Heart left ventricle (tissue), 16 donors: ENCODE measurements around the gene DNTT. TPM values are rescaled to one million over a fixed set of nuclear protein-coding genes. Genes with fewer than 3 reads are reported as not detected.

Experiments
- ATAC-seq, 4 donors: fragments of 200-7000 bp; cut with Tn5 transposase; one replicate each; pipeline ENCODE4 v1.9.1; 2020 to 2022; ENCODE audit warnings: moderate library complexity in 4 of 4, mild to moderate bottlenecking in 3 of 4, moderate number of reproducible peaks in 1 of 4
- DNase-seq, 5 donors: peaks; one replicate each; pipeline ENCODE4 v3.0.0-alpha.2; 2020
- H3K27ac ChIP-seq, 12 donors: fragments of 200-600 bp; sonication (generic) in 4 of 12; one replicate each; pipeline versions ENCODE4 v1.5.0 to v1.8.0; 2016 to 2022; ENCODE audit warnings: mild to moderate bottlenecking in 2 of 12
- H3K27me3 ChIP-seq, 9 donors: fragments of 200-600 bp; sonication (generic) in 2 of 9; one replicate each; pipeline versions ENCODE4 v1.5.1 to v1.8.0; 2016 to 2022; ENCODE audit warnings: mild to moderate bottlenecking in 3 of 9
- H3K36me3 ChIP-seq, 9 donors: fragments of 200-600 bp; sonication (generic) in 2 of 9; one replicate each; pipeline versions ENCODE4 v1.5.0 to v1.8.0; 2018 to 2022; ENCODE audit warnings: mild to moderate bottlenecking in 2 of 9
- H3K4me1 ChIP-seq, 12 donors: fragments of 200-600 bp; sonication (generic) in 4 of 12; one replicate each; pipeline versions ENCODE4 v1.5.0 to v1.8.0; 2016 to 2022; ENCODE audit warnings: mild to moderate bottlenecking in 3 of 12
- H3K4me3 ChIP-seq, 12 donors: fragments of 200-600 bp; sonication (generic) in 4 of 12; one replicate each; pipeline versions ENCODE4 v1.5.0 to v1.8.0; 2017 to 2022; ENCODE audit warnings: mild to moderate bottlenecking in 9 of 12, moderate library complexity in 4 of 12
- H3K9me3 ChIP-seq, 12 donors: fragments of 200-600 bp; sonication (generic) in 4 of 12; one replicate each; pipeline versions ENCODE4 v1.5.0 to v1.8.0; 2016 to 2022; ENCODE audit warnings: mild to moderate bottlenecking in 1 of 12
- CTCF ChIP-seq, 12 donors: fragments of 200-600 bp; sonication (generic) in 4 of 12; IDR thresholded peaks; one replicate each; pipeline versions ENCODE4 v1.5.0 to v1.8.0; 2018 to 2022; ENCODE audit warnings: antibody characterized with exemption in 12 of 12, mild to moderate bottlenecking in 5 of 12
- POLR2A ChIP-seq, 2 donors: fragments of 450-650 bp; IDR thresholded peaks; one replicate each; pipeline ENCODE4 v1.6.1; 2017; ENCODE audit warnings: antibody characterized with exemption in 2 of 2, mild to moderate bottlenecking in 2 of 2, moderate library complexity in 2 of 2
- WGBS, 4 donors: extraction: QIAGEN DNeasy Blood & Tissue Kit in 2 of 4; methylation state at CpG; one replicate each; pipeline versions ENCODE4 v1.1.5 to v1.1.7; 2013 to 2018; 5-methylcytosine and 5-hydroxymethylcytosine counted together
- intact Hi-C, 10 donors: fragments of 100-400 bp; cut with DNase I; formaldehyde crosslinking; loops; one replicate each; pipeline versions ENCODE4 v1.11.1 to v1.14.2; 2022
- polyA plus RNA-seq, 2 donors: library from polyadenylated mRNA; stranded (reverse); fragments of 200-250 nt; gene quantifications; one replicate each; pipeline ENCODE4 v1.2.3, GENCODE V29; 2013
- total RNA-seq, 9 donors: library from RNA; depleted of rRNA in 2 of 9; stranded (reverse); fragments of >200 nt in 2 of 9; fragmentation: NEBNext Ultra II Directional in 3 of 9; extraction: Animal tissue kit (Norgen Biotek cat#: 25700) in 3 of 9; gene quantifications; one replicate each; pipeline versions ENCODE4 v1.1.0 to v1.2.4, GENCODE V29; 2016 to 2023
- donor health status: ischemic (EF 13 %, LVEDD 7.1; RV severe dilation, severe dysfunction).
- donor health status: healthy with polysubstance abuse.
- donor health status: DM: no; HTN: yes; CAD: no.
- donor health status: DM: no; HTN: no; CAD: no.
- donor health status: ischemic (EF 25% LVEDD 6.9; RV normal size, moderate dysfunction).
- donor health status: ischemic (EF 25% LVEDD 5.7; RV mildly dilated, moderate dysfunction).
- donor health status: healthy.
- donor health status: DM: yes; HTN: yes; CAD: no.
- donor health status: ischemic (EF 35%, LVEDD 5.7; RV mildly dilated, moderate dysfunction).
- donor health status: nonischemic (EF 11% LVEDD 7.7; RV severe dilation, severe dysfunction).
- donor health status: DM: yes; HTN: yes; CAD: no.
- donor health status: PGD.
- donor health status: ischemic (EF 29% LVEDD 5.4; RV normal size, mild dysfunction).
- donor health status: nonischemic (EF 23%, LVEDD 6.1; RV moderate dilation, normal function).

DNTT gene
- total and polyA plus RNA-seq, 11 donors, result not detected

GRCh38 chr10:96334616-96335526 is 30.6 kb downstream of the DNTT start:
- intact Hi-C loops, result loop anchor here in 3 of 10 donors (5.0 to 10.0 kb wide), 3 partner anchors 108 to 320 kb away; no protein-coding TSS in a partner anchor
- TF ChIP-seq POLR2A (IDR thresholded peaks at IDR 0.05) (no peak), CTCF (IDR thresholded peaks at IDR 0.05) (peak; percentile 59 to 80 (median 72))
- H3K36me3 ChIP-seq, result no peaks in the 10 kb centered on the region
- H3K4me1 ChIP-seq, result peaks cover 0 to 3% (median 0%) of the 10 kb centered on the region in 12 donors
- H3K27me3 ChIP-seq, result peaks cover 0 to 21% (median 0%) of the 10 kb centered on the region in 9 donors
- H3K9me3 ChIP-seq, result no peaks in the 10 kb centered on the region
- no peak overlapping the region for H3K27ac ChIP-seq
- WGBS, 4 donors, result 37 to 42% (median 38%) methylated on average over 5 of the region's 5 CpGs
- H3K4me3 ChIP-seq, result no peak overlapping the region
- ATAC-seq (peak in 2 of 4 donors; percentile 54 to 55), DNase-seq (no peak)

GRCh38 chr10:96337106-96337505 is 32.9 kb downstream of the DNTT start:
- DNase-seq, result no peak
- Histone ChIP-seq H3K27me3 (peaks cover 0 to 15% (median 0%) of the 10 kb centered on the region in 9 donors), H3K27ac (no peak overlapping the region), H3K4me3 (no peak overlapping the region), H3K9me3 (no peaks in the 10 kb centered on the region), H3K36me3 (no peaks in the 10 kb centered on the region), H3K4me1 (peaks cover 0 to 6% (median 0%) of the 10 kb centered on the region in 12 donors)
- WGBS, 4 donors, result 89 to 94% (median 90%) methylated on average over 2 of the region's 2 CpGs
- intact Hi-C loops, result loop anchor here in 3 of 10 donors (5.0 to 10.0 kb wide), 3 partner anchors 110 to 322 kb away; no protein-coding TSS in a partner anchor
- no peak for TF ChIP-seq POLR2A (IDR thresholded peaks at IDR 0.05)
- no peak for TF ChIP-seq CTCF (IDR thresholded peaks at IDR 0.05)
- ATAC-seq, result no peak

GRCh38 chr10:96338279-96338925 is 34.2 kb downstream of the DNTT start:
- WGBS, 4 donors, result 39 to 51% (median 47%) methylated on average over 5 of the region's 5 CpGs
- Histone ChIP-seq H3K9me3 (no peaks in the 10 kb centered on the region), H3K27me3 (peaks cover 0 to 13% (median 0%) of the 10 kb centered on the region in 9 donors), H3K4me1 (peaks cover 0 to 6% (median 0%) of the 10 kb centered on the region in 12 donors), H3K4me3 (no peak overlapping the region), H3K36me3 (no peaks in the 10 kb centered on the region), H3K27ac (no peak overlapping the region)
- DNase-seq (no peak), ATAC-seq (no peak)
- no peak for TF ChIP-seq POLR2A (IDR thresholded peaks at IDR 0.05)
- no peak for TF ChIP-seq CTCF (IDR thresholded peaks at IDR 0.05)
- intact Hi-C loops, result loop anchor here in 3 of 10 donors (5.0 to 10.0 kb wide), 3 partner anchors 111 to 324 kb away; no protein-coding TSS in a partner anchor

GRCh38 chr10:96339383-96339782 is 35.1 kb downstream of the DNTT start:
- Histone ChIP-seq H3K9me3 (no peaks in the 10 kb centered on the region), H3K36me3 (no peaks in the 10 kb centered on the region), H3K4me1 (peaks cover 0 to 6% (median 0%) of the 10 kb centered on the region in 12 donors), H3K27me3 (peaks cover 0 to 4% (median 0%) of the 10 kb centered on the region in 9 donors), H3K4me3 (no peak overlapping the region), H3K27ac (no peak overlapping the region)
- 65 to 81% (median 80%) methylated on average over 4 of the region's 4 CpGs for WGBS, 4 donors
- intact Hi-C loops, result loop anchor here in 3 of 10 donors (5.0 to 10.0 kb wide), 3 partner anchors 112 to 325 kb away; no protein-coding TSS in a partner anchor
- DNase-seq, result no peak
- ATAC-seq, result no peak
- TF ChIP-seq CTCF (IDR thresholded peaks at IDR 0.05) (no peak), POLR2A (IDR thresholded peaks at IDR 0.05) (no peak)
